ENCODE data around the gene ZNF573.

DNA sequence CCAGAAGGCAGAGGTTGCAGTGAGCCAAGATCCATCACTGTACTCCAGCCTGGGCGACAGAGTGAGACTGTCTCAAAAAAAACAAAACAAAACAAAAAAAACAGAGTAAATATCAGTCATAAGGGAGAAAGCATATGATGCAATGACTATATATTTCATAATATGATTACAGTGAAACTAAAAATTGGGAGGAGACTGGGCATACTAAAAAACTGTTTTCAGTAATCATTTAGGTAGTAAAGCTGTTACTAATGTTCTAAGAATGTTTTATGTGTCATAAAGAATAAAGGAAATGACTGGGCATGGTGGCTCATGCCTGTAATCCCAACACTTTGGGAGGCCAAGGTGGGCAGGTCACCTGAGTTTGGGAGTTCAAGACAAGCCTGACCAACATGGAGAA is 15.9 kb downstream of the ZNF573 start:
- TF ChIP-seq, protein P1, sequence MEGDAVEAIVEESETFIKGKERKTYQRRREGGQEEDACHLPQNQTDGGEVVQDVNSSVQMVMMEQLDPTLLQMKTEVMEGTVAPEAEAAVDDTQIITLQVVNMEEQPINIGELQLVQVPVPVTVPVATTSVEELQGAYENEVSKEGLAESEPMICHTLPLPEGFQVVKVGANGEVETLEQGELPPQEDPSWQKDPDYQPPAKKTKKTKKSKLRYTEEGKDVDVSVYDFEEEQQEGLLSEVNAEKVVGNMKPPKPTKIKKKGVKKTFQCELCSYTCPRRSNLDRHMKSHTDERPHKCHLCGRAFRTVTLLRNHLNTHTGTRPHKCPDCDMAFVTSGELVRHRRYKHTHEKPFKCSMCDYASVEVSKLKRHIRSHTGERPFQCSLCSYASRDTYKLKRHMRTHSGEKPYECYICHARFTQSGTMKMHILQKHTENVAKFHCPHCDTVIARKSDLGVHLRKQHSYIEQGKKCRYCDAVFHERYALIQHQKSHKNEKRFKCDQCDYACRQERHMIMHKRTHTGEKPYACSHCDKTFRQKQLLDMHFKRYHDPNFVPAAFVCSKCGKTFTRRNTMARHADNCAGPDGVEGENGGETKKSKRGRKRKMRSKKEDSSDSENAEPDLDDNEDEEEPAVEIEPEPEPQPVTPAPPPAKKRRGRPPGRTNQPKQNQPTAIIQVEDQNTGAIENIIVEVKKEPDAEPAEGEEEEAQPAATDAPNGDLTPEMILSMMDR (IDR thresholded peaks at IDR 0.05): no peak
- TF ChIP-seq EZH2 (IDR thresholded peaks at IDR 0.05; ENCODE audit: borderline replicate concordance, insufficient read depth, low read depth, low read length, poor library complexity, severe bottlenecking): no peak
